Colonic mucosa (tissue), 4 donors: ENCODE measurements around the gene TNNI2. TPM values are rescaled to one million over a fixed set of nuclear protein-coding genes. Genes with fewer than 3 reads are reported as not detected.
"Not testable (repeated sequence)": the region's sequence is repeated elsewhere in the genome, so short reads cannot be mapped to it uniquely, and the experiment has no call there.

ENCODE experiments used
- DNase-seq: peaks from one replicate; pipeline ENCODE4 v3.0.0-alpha.2; 2020
- H3K27ac ChIP-seq: fragments of 200-600 bp; one replicate; pipeline ENCODE4 v1.8.0; 2021
- H3K27me3 ChIP-seq: fragments of 200-600 bp; one replicate; pipeline ENCODE4 v1.8.0; 2021
- H3K36me3 ChIP-seq: fragments of 200-600 bp; one replicate; pipeline ENCODE4 v1.8.0; 2021
- H3K4me1 ChIP-seq: fragments of 200-600 bp; one replicate; pipeline ENCODE4 v1.8.0; 2021; ENCODE audit warnings: mild to moderate bottlenecking
- H3K4me3 ChIP-seq: fragments of 200-600 bp; one replicate; pipeline ENCODE4 v1.8.0; 2021
- H3K9ac ChIP-seq, 2 donors: one replicate each; pipeline ENCODE4 v1.7.0; 2013; ENCODE audit warnings: control low read depth in 2 of 2, low read depth in 2 of 2, low read length in 2 of 2
- H3K9me3 ChIP-seq: fragments of 200-600 bp; one replicate; pipeline ENCODE4 v1.8.0; 2021
- intact Hi-C: fragments of 100-400 bp; cut with DNase I; formaldehyde crosslinking; loops from one replicate; pipeline ENCODE4 v1.14.1; 2022
- total RNA-seq, 2 donors: library from RNA; stranded (reverse); fragmentation: NEBNext Ultra II Directional in 1 of 2; extraction: Animal tissue kit (Norgen Biotek cat#: 25700) in 1 of 2; gene quantifications; one replicate each; pipeline ENCODE4 v1.2.1, GENCODE V29; 2021
- TF ChIP-seq, protein P1 (sequence below): fragments of 200-600 bp; IDR thresholded peaks from one replicate; pipeline ENCODE4 v1.8.0; 2022; ENCODE audit warnings: antibody characterized with exemption, mild to moderate bottlenecking
- donor health status: healthy.
- donor health status: DM: no; HTN: no; CAD: no.
- donor health status: DM: no; HTN: no; CAD: no.

TNNI2 gene
- total RNA-seq, 2 donors from 2014 or later, result 0.94 TPM; not detected in 1

DNA sequence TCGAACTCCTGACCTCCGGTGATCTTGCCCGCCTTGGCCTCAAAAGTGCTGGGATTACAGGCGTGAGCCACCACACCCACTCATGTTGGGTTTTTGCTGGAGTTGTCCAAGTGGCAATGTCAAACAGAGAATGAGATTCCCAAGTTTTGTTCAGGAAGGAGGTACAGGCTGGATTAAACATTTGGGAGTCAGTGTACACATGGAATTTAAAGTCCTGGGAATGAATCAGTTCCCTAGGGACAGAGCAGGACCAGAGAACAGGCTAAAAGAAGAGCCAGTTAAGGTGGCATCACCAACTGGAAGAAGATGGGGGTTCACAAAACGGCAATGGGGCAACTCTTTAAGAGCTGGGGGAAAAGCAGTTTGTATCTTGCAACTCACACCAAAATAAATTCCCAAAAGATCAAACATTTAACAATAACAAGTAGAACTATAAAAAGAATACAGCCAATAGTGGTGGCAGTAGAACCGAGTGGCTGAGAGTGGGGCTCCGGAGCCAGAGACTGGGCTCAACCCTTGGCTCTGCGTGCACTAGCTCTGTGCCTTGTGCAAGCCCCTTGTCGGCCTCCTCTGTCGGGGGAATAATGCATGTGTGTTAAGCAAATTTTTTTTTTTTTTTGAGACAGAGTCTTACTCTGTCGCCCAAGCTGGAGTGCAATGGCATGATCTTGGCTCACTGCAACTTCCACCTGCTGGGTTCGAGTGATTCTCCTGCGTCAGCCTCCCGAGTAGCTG is 41.2 kb upstream of the TNNI2 start:
- Histone ChIP-seq H3K27me3 (no peaks in the 10 kb centered on the region), H3K9me3 (no peaks in the 10 kb centered on the region), H3K4me1 (peaks cover 3% of the 10 kb centered on the region), H3K9ac (no peak overlapping the region), H3K27ac (no peak overlapping the region), H3K36me3 (no peaks in the 10 kb centered on the region), H3K4me3 (no peak overlapping the region)
- no peak for DNase-seq
- intact Hi-C loops, result no loop called here
- TF ChIP-seq, protein P1, sequence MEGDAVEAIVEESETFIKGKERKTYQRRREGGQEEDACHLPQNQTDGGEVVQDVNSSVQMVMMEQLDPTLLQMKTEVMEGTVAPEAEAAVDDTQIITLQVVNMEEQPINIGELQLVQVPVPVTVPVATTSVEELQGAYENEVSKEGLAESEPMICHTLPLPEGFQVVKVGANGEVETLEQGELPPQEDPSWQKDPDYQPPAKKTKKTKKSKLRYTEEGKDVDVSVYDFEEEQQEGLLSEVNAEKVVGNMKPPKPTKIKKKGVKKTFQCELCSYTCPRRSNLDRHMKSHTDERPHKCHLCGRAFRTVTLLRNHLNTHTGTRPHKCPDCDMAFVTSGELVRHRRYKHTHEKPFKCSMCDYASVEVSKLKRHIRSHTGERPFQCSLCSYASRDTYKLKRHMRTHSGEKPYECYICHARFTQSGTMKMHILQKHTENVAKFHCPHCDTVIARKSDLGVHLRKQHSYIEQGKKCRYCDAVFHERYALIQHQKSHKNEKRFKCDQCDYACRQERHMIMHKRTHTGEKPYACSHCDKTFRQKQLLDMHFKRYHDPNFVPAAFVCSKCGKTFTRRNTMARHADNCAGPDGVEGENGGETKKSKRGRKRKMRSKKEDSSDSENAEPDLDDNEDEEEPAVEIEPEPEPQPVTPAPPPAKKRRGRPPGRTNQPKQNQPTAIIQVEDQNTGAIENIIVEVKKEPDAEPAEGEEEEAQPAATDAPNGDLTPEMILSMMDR, result no peak

DNA sequence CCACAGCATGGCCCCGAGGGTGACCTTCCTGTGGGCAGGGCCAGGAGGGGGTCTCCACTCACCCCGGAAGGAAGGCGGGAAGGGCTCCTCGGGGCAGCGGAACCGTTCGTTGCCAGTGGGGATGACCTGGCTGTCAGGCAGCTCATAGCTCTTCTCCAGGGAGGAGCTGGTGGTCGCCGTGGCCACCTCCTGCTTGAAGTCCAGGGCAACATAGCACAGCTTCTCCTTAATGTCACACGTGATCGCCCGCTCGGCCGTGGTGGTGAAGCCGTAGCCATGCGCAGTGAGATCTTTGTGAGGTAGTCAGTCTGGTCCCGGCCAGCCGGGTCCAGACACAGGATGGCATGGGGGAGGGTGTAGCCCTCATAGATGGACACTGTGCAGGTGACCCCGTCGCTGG is 35.5 kb upstream of the TNNI2 start:
- Histone ChIP-seq H3K4me1 (no peaks in the 10 kb centered on the region), H3K4me3 (no peak overlapping the region), H3K27me3 (no peaks in the 10 kb centered on the region), H3K9me3 (no peaks in the 10 kb centered on the region), H3K9ac (no peak overlapping the region), H3K27ac (no peak overlapping the region), H3K36me3 (no peaks in the 10 kb centered on the region)
- DNase-seq, result no peak
- intact Hi-C loops, result loop anchor here (10.0 kb wide), 1 partner anchor 68 kb away; no protein-coding TSS in a partner anchor
- TF ChIP-seq, protein P1, result no peak

DNA sequence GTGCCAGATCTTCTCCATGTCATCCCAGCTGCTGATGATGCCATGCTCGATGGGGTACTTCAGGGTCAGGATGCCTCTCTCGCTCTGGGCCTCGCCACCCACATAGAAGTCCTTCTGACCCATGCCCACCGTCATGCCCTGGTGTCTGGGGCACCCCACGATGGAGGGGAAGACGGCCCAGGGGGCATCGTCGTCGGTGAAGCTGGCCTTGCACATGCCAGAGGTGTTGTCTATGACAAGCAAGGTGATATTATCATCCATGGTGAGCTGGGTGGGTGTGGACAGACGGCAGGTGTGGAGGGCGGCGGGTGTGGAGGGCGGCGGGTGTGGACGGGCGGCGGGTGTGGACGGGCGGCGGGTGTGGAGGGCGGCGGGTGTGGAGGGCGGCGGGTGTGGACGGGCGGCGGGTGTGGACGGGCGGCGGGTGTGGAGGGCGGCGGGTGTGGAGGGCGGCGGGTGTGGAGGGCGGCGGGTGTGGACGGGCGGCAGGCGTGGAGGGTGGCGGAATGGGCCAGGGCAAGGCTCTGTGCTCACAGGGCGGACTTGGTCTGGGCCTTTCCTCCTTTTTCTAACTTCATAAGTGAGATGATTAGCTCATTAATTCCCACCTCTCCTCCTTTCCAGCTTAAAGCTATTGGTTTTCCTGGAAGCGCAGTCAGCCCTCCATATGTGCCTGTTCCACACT is 34.8 kb upstream of the TNNI2 start:
- not testable (repeated sequence) for H3K27ac ChIP-seq, H3K4me1 ChIP-seq, H3K9ac ChIP-seq, DNase-seq, H3K9me3 ChIP-seq, H3K36me3 ChIP-seq, H3K27me3 ChIP-seq, H3K4me3 ChIP-seq
- intact Hi-C loops, result loop anchor here (10.0 kb wide), 1 partner anchor 69 kb away; no protein-coding TSS in a partner anchor

DNA sequence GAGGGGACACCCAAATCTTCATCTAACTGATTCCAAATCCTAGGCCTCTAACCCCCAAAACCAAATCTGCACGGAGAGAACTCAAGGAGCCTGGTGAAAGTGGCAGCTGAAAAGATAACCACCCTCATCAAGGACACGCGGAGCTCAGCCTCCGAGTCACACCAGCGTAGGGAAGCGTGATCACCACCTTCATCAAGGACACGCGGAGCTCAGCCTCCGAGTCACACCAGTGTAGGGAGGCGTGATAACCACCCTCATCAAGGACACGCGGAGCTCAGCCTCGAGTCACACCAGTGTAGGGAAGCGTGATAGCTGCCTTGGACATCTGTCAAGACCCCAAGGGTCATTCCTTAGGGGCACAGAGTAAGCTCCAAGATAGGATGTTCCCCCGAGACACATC is 33.3 kb upstream of the TNNI2 start:
- DNase-seq, result no peak
- Histone ChIP-seq H3K27me3 (no peaks in the 10 kb centered on the region), H3K27ac (no peak overlapping the region), H3K4me3 (no peak overlapping the region), H3K9ac (no peak overlapping the region), H3K4me1 (no peaks in the 10 kb centered on the region), H3K36me3 (no peaks in the 10 kb centered on the region), H3K9me3 (no peaks in the 10 kb centered on the region)
- TF ChIP-seq, protein P1, result no peak
- intact Hi-C loops, result loop anchor here (10.0 kb wide), 1 partner anchor 71 kb away; no protein-coding TSS in a partner anchor

DNA sequence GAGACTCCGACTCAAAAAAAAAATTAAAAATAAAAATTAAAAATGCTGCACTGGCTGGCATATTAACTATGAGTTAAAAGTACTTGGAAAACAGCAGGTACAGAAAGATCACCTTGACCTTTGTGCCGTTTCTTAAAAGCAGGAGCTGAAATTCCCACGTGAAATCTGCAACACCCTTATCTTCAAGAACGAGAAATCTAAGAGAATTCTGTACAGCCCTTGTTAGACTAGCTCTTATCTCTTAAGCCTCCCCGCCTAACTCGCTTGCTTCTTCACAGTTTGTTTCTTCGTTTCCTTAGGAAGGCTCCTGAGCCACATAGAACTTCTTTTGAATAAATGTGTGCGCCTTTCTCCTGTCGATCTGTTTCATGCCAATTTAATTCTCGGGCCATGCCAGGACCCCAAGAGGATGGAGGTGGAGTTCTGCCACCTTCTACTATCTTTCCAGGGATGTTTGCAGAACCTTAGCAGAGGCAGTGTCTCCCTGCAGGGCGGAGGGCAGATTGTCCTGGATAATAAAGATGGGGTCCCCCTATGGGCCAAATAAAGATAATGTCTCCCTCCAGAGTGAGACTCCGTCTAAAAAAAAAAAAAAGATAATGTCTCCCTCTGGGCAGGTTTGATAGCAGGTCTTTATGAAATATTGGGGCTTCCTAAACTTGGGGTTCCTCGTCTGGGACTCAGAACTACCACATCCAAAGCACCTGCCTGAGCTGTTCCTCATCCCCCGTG is 31.4 kb upstream of the TNNI2 start:
- no peak for DNase-seq
- Histone ChIP-seq H3K4me3 (no peak overlapping the region), H3K27ac (no peak overlapping the region), H3K4me1 (no peaks in the 10 kb centered on the region), H3K27me3 (no peaks in the 10 kb centered on the region), H3K9ac (no peak overlapping the region), H3K9me3 (no peaks in the 10 kb centered on the region), H3K36me3 (no peaks in the 10 kb centered on the region)
- TF ChIP-seq, protein P1, result no peak
- intact Hi-C loops, result loop anchor here (10.0 kb wide), 1 partner anchor 73 kb away; no protein-coding TSS in a partner anchor
